ENCODE measurements around the gene HCN1.
"Not testable (repeated sequence)": the region's sequence is repeated elsewhere in the genome, so short reads cannot be mapped to it uniquely, and the experiment has no call there.

HCN1 gene

GRCh38 chr5:45623832-45624231 lies 72.3 kb downstream of the HCN1 start:
- Histone ChIP-seq H3K27me3 (ENCODE audit: control insufficient read depth in 2 of 2, insufficient read depth in 2 of 2, low read length in 2 of 2) (no peaks in the 10 kb centered on the region), H3K4me1 (ENCODE audit: control insufficient read depth in 2 of 2, insufficient read depth in 2 of 2, low read length in 2 of 2) (no peaks in the 10 kb centered on the region), H3K9ac (ENCODE audit: low read depth in 1 of 2, low read length in 2 of 2) (no peak overlapping the region), H3K9me3 (ENCODE audit: control insufficient read depth in 2 of 2, low read length in 2 of 2) (no peaks in the 10 kb centered on the region), H3K27ac (ENCODE audit: low read depth in 2 of 2, low read length in 2 of 2) (no peak overlapping the region), H3K36me3 (ENCODE audit: control insufficient read depth in 2 of 2, insufficient read depth in 2 of 2, low read length in 2 of 2) (no peaks in the 10 kb centered on the region), H3K4me3 (ENCODE audit: low read length in 2 of 2) (no peak overlapping the region)

DNA sequence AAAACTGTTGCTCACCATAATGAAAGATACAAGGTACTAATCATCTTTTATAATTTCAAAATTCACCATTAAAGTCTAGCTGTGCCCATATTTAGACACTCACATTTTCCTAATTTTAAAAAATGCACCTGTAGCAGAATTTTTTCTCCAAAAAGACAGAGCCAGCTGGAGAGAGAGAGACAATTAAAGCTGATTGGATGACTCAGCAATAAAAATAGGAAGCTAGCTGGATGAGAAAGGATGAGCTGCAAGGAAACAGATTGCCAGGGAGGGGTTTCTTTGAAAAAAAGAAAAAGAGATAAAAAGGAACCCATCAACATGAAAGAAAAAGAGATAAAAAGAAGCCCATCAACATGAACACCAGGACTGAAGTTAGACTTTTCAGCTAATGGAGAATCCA lies 73.8 kb downstream of the HCN1 start:
- no peaks in the 10 kb centered on the region for H3K9me3 ChIP-seq (ENCODE audit: control insufficient read depth in 2 of 2, low read length in 2 of 2)
- H3K9ac ChIP-seq (ENCODE audit: low read depth in 1 of 2, low read length in 2 of 2) = no peak overlapping the region
- no peaks in the 10 kb centered on the region for H3K4me1 ChIP-seq (ENCODE audit: control insufficient read depth in 2 of 2, insufficient read depth in 2 of 2, low read length in 2 of 2)
- H3K4me3 ChIP-seq (ENCODE audit: low read length in 2 of 2) = no peak overlapping the region
- H3K27me3 ChIP-seq (ENCODE audit: control insufficient read depth in 2 of 2, insufficient read depth in 2 of 2, low read length in 2 of 2) = no peaks in the 10 kb centered on the region
- H3K27ac ChIP-seq (ENCODE audit: low read depth in 2 of 2, low read length in 2 of 2) = no peak overlapping the region
- H3K36me3 ChIP-seq (ENCODE audit: control insufficient read depth in 2 of 2, insufficient read depth in 2 of 2, low read length in 2 of 2) = no peaks in the 10 kb centered on the region

- Histone ChIP-seq H3K9ac (ENCODE audit: low read depth in 1 of 2, low read length in 2 of 2) (no peak overlapping the region), H3K27me3 (ENCODE audit: control insufficient read depth in 2 of 2, insufficient read depth in 2 of 2, low read length in 2 of 2) (no peaks in the 10 kb centered on the region), H3K36me3 (ENCODE audit: control insufficient read depth in 2 of 2, insufficient read depth in 2 of 2, low read length in 2 of 2) (no peaks in the 10 kb centered on the region), H3K9me3 (ENCODE audit: control insufficient read depth in 2 of 2, low read length in 2 of 2) (no peaks in the 10 kb centered on the region), H3K27ac (ENCODE audit: low read depth in 2 of 2, low read length in 2 of 2) (no peak overlapping the region), H3K4me1 (ENCODE audit: control insufficient read depth in 2 of 2, insufficient read depth in 2 of 2, low read length in 2 of 2) (no peaks in the 10 kb centered on the region), H3K4me3 (ENCODE audit: low read length in 2 of 2) (no peak overlapping the region)
Measured at GRCh38 chr5:45617859-45618416, 78.2 kb downstream of the HCN1 start.

DNA sequence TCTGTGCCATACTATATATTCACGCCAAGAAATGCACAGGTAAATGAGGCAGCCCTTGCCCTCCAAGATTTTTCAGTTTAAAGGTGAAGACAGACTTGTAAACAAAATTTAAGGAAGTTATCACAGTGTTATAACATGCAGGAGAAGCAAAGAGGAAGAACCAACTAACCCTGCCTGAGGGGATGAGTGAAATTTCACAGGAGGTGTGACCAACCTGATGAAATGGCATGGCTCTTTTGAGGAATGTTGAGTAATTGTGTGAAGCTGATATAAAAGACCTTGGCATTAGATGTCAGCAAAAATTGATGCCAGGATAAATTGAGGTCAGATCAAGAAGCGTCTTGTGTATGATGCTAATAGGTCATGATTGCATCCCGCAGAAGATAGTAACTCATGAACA lies 86.5 kb downstream of the HCN1 start:
- Histone ChIP-seq H3K27ac (ENCODE audit: low read depth in 2 of 2, low read length in 2 of 2) (no peak overlapping the region), H3K9me3 (ENCODE audit: control insufficient read depth in 2 of 2, low read length in 2 of 2) (no peaks in the 10 kb centered on the region), H3K9ac (ENCODE audit: low read depth in 1 of 2, low read length in 2 of 2) (no peak overlapping the region), H3K4me1 (ENCODE audit: control insufficient read depth in 2 of 2, insufficient read depth in 2 of 2, low read length in 2 of 2) (peaks cover 0 to under 1% of the 10 kb centered on the region in 2 donors), H3K4me3 (ENCODE audit: low read length in 2 of 2) (no peak overlapping the region), H3K27me3 (ENCODE audit: control insufficient read depth in 2 of 2, insufficient read depth in 2 of 2, low read length in 2 of 2) (no peaks in the 10 kb centered on the region), H3K36me3 (ENCODE audit: control insufficient read depth in 2 of 2, insufficient read depth in 2 of 2, low read length in 2 of 2) (no peaks in the 10 kb centered on the region)

- Histone ChIP-seq H3K27ac (ENCODE audit: low read depth in 2 of 2, low read length in 2 of 2) (no peak overlapping the region), H3K9ac (ENCODE audit: low read depth in 1 of 2, low read length in 2 of 2) (no peak overlapping the region), H3K4me1 (ENCODE audit: control insufficient read depth in 2 of 2, insufficient read depth in 2 of 2, low read length in 2 of 2) (peaks cover 0 to 5% of the 10 kb centered on the region in 2 donors), H3K27me3 (ENCODE audit: control insufficient read depth in 2 of 2, insufficient read depth in 2 of 2, low read length in 2 of 2) (no peaks in the 10 kb centered on the region), H3K4me3 (ENCODE audit: low read length in 2 of 2) (no peak overlapping the region), H3K36me3 (ENCODE audit: control insufficient read depth in 2 of 2, insufficient read depth in 2 of 2, low read length in 2 of 2) (no peaks in the 10 kb centered on the region), H3K9me3 (ENCODE audit: control insufficient read depth in 2 of 2, low read length in 2 of 2) (no peaks in the 10 kb centered on the region)
Measured at GRCh38 chr5:45604092-45604491, 92.1 kb downstream of the HCN1 start.

- H3K27ac ChIP-seq (ENCODE audit: low read depth in 2 of 2, low read length in 2 of 2) = no peak overlapping the region
- H3K9ac ChIP-seq (ENCODE audit: low read depth in 1 of 2, low read length in 2 of 2) = no peak overlapping the region
- no peak overlapping the region for H3K4me3 ChIP-seq (ENCODE audit: low read length in 2 of 2)
- H3K27me3 ChIP-seq (ENCODE audit: control insufficient read depth in 2 of 2, insufficient read depth in 2 of 2, low read length in 2 of 2) = no peaks in the 10 kb centered on the region
- H3K9me3 ChIP-seq (ENCODE audit: control insufficient read depth in 2 of 2, low read length in 2 of 2) = no peaks in the 10 kb centered on the region
- H3K4me1 ChIP-seq (ENCODE audit: control insufficient read depth in 2 of 2, insufficient read depth in 2 of 2, low read length in 2 of 2) = peaks cover 0 to 5% of the 10 kb centered on the region in 2 donors
- H3K36me3 ChIP-seq (ENCODE audit: control insufficient read depth in 2 of 2, insufficient read depth in 2 of 2, low read length in 2 of 2) = no peaks in the 10 kb centered on the region
Measured at GRCh38 chr5:45601424-45601823, 94.8 kb downstream of the HCN1 start.

DNA sequence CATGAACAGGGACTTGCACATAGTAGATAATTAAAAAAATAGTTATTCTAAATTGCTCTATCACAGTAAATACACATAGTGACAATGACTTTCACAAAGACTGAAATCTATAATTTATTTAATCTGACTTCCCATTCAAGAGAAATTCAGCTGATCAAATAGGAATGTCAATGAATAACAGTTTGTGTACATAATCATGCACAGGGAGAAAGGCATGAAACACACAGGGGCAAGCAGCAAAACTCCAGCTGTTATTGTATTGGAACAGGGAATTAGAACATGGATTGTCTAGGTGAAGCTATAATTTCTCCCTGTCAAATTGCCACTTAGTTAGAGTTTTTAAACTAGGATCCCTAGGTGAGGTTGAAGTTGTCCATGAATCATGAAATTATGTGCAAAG lies 99.9 kb downstream of the HCN1 start:
- no peak overlapping the region for H3K27ac ChIP-seq (ENCODE audit: low read depth in 2 of 2, low read length in 2 of 2)
- no peak overlapping the region for H3K9ac ChIP-seq (ENCODE audit: low read depth in 1 of 2, low read length in 2 of 2)
- no peaks in the 10 kb centered on the region for H3K27me3 ChIP-seq (ENCODE audit: control insufficient read depth in 2 of 2, insufficient read depth in 2 of 2, low read length in 2 of 2)
- no peaks in the 10 kb centered on the region for H3K4me1 ChIP-seq (ENCODE audit: control insufficient read depth in 2 of 2, insufficient read depth in 2 of 2, low read length in 2 of 2)
- no peaks in the 10 kb centered on the region for H3K36me3 ChIP-seq (ENCODE audit: control insufficient read depth in 2 of 2, insufficient read depth in 2 of 2, low read length in 2 of 2)
- H3K4me3 ChIP-seq (ENCODE audit: low read length in 2 of 2) = no peak overlapping the region
- no peaks in the 10 kb centered on the region for H3K9me3 ChIP-seq (ENCODE audit: control insufficient read depth in 2 of 2, low read length in 2 of 2)

DNA sequence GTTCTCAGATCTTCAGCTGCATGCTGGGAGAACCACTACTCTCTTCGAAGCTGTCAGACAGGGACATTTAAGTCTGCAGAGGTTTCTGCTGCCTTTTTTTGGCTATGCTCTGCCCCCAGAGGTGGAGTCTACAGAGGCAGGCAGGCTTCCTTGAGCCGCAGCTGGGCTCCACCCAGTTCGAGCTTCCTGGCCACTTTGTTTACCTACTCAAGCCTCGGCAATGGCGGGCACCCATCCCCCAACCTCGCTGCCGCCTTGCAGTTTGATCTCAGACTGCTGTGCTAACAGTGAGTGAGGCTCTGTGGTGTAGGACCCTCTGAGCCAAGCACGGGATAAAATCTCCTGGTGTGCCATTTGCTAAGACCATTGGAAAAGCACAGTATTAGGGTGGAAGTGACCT lies 110.2 kb downstream of the HCN1 start:
- H3K27ac ChIP-seq (ENCODE audit: low read depth in 2 of 2, low read length in 2 of 2); H3K27me3 ChIP-seq (ENCODE audit: control insufficient read depth in 2 of 2, insufficient read depth in 2 of 2, low read length in 2 of 2); H3K4me3 ChIP-seq (ENCODE audit: low read length in 2 of 2); H3K4me1 ChIP-seq (ENCODE audit: control insufficient read depth in 2 of 2, insufficient read depth in 2 of 2, low read length in 2 of 2); H3K36me3 ChIP-seq (ENCODE audit: control insufficient read depth in 2 of 2, insufficient read depth in 2 of 2, low read length in 2 of 2); H3K9me3 ChIP-seq (ENCODE audit: control insufficient read depth in 2 of 2, low read length in 2 of 2); H3K9ac ChIP-seq (ENCODE audit: low read depth in 1 of 2, low read length in 2 of 2): not testable (repeated sequence)

DNA sequence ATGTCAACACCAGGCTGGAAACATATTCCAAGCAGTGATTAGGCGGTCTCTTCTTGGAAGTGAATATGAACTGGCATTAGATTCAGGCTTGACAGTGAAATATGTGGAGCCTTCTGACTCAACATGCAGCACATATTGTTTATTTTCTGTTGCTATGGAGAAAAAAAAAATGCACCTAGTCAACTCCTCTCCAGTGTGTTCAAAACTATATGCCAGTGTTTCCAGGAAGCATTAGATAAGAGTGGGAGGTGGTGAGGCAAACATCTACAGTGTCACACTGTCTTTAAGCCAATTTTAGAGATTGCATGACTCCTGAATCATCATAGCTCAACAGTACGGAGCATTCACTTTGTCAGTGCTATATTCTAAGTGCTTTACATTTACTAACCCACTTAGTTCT lies 117.9 kb downstream of the HCN1 start:
- Histone ChIP-seq H3K4me3 (ENCODE audit: low read length in 2 of 2) (no peak overlapping the region), H3K36me3 (ENCODE audit: control insufficient read depth in 2 of 2, insufficient read depth in 2 of 2, low read length in 2 of 2) (no peaks in the 10 kb centered on the region), H3K9me3 (ENCODE audit: control insufficient read depth in 2 of 2, low read length in 2 of 2) (no peaks in the 10 kb centered on the region), H3K9ac (ENCODE audit: low read depth in 1 of 2, low read length in 2 of 2) (no peak overlapping the region), H3K27me3 (ENCODE audit: control insufficient read depth in 2 of 2, insufficient read depth in 2 of 2, low read length in 2 of 2) (no peaks in the 10 kb centered on the region), H3K4me1 (ENCODE audit: control insufficient read depth in 2 of 2, insufficient read depth in 2 of 2, low read length in 2 of 2) (no peaks in the 10 kb centered on the region), H3K27ac (ENCODE audit: low read depth in 2 of 2, low read length in 2 of 2) (no peak overlapping the region)

- H3K36me3 ChIP-seq (ENCODE audit: control insufficient read depth in 2 of 2, insufficient read depth in 2 of 2, low read length in 2 of 2) = no peaks in the 10 kb centered on the region
- no peak overlapping the region for H3K9ac ChIP-seq (ENCODE audit: low read depth in 1 of 2, low read length in 2 of 2)
- H3K27me3 ChIP-seq (ENCODE audit: control insufficient read depth in 2 of 2, insufficient read depth in 2 of 2, low read length in 2 of 2) = no peaks in the 10 kb centered on the region
- no peaks in the 10 kb centered on the region for H3K9me3 ChIP-seq (ENCODE audit: control insufficient read depth in 2 of 2, low read length in 2 of 2)
- no peak overlapping the region for H3K27ac ChIP-seq (ENCODE audit: low read depth in 2 of 2, low read length in 2 of 2)
- H3K4me1 ChIP-seq (ENCODE audit: control insufficient read depth in 2 of 2, insufficient read depth in 2 of 2, low read length in 2 of 2) = no peaks in the 10 kb centered on the region
- no peak overlapping the region for H3K4me3 ChIP-seq (ENCODE audit: low read length in 2 of 2)
Measured at GRCh38 chr5:45568813-45569212, 127.4 kb downstream of the HCN1 start.

DNA sequence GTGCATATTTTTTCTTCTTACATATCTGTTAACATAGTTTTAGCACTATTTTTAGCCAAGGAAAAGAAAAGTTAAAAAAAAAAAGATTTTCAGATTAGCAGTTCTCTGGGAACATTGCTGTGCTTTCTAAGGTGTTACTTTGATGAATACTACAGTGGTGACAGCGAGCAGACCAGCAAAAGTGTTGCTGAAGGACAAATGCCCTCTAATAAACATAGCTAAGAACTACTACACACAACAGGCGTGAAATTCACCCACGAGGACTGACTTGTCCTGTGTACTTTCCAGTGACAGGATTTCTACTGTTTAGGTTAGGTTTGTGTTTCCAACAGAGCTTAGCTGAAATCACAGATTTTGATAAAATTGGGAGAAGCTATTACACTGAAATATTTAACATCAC lies 153.8 kb downstream of the HCN1 start:
- Histone ChIP-seq H3K9ac (ENCODE audit: low read depth in 1 of 2, low read length in 2 of 2) (no peak overlapping the region), H3K36me3 (ENCODE audit: control insufficient read depth in 2 of 2, insufficient read depth in 2 of 2, low read length in 2 of 2) (no peaks in the 10 kb centered on the region), H3K4me1 (ENCODE audit: control insufficient read depth in 2 of 2, insufficient read depth in 2 of 2, low read length in 2 of 2) (no peaks in the 10 kb centered on the region), H3K9me3 (ENCODE audit: control insufficient read depth in 2 of 2, low read length in 2 of 2) (no peaks in the 10 kb centered on the region), H3K27ac (ENCODE audit: low read depth in 2 of 2, low read length in 2 of 2) (no peak overlapping the region), H3K4me3 (ENCODE audit: low read length in 2 of 2) (no peak overlapping the region), H3K27me3 (ENCODE audit: control insufficient read depth in 2 of 2, insufficient read depth in 2 of 2, low read length in 2 of 2) (no peaks in the 10 kb centered on the region)
